ENCODE data around the gene SLAIN2.

The SLAIN2 gene

DNA sequence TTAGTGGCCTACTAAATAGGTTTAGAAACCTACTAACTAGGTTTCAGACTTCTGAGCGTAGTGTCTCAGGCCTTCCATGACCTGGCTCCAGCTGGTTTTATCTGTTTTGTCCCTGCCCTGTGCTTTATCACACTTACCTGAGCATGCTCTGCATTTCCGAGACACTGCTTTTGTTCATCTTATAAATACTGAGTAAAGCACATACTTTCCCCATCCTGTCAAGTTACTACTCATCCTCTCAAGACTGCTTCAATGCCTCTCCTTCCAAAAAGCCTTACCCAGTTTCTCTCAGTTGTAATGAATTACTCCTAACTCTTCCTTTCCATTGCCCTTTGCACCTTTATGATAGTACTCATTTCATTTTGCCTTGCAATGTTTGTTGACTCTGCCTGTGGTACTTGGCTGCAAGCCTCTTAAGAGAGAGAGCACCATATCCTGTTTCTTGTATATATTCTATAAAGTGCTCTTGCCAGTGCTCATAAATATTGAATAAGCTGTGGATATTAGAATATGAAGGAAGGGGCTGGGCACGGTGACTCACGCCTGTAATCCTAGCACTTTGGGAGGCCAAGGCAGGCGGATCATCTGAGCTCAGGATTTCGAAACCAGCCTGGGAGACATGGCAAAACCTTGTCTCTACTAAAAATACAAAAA, 34.4 kb downstream of the SLAIN2 start:
- H3K4me3 ChIP-seq (ENCODE audit: low read length): no peak overlapping the region
- DNase-seq (ENCODE audit: low read depth): peak; percentile 93
- TF ChIP-seq CTCF (IDR thresholded peaks at IDR 0.05; ENCODE audit: insufficient read depth, low read depth, low read length, missing control alignments): no peak

- TF ChIP-seq CTCF (IDR thresholded peaks at IDR 0.05; ENCODE audit: insufficient read depth, low read depth, low read length, missing control alignments): no peak
- DNase-seq (ENCODE audit: low read depth): peak; percentile 6
- H3K4me3 ChIP-seq (ENCODE audit: low read length): no peak overlapping the region
Observed at GRCh38 chr4:48379587-48380180, 38.4 kb downstream of the SLAIN2 start.

GRCh38 chr4:48380583-48381167, 39.3 kb downstream of the SLAIN2 start:
- H3K4me3 ChIP-seq (ENCODE audit: low read length): no peak overlapping the region
- DNase-seq (ENCODE audit: low read depth): peak; percentile 79
- TF ChIP-seq CTCF (IDR thresholded peaks at IDR 0.05; ENCODE audit: insufficient read depth, low read depth, low read length, missing control alignments): no peak

DNA sequence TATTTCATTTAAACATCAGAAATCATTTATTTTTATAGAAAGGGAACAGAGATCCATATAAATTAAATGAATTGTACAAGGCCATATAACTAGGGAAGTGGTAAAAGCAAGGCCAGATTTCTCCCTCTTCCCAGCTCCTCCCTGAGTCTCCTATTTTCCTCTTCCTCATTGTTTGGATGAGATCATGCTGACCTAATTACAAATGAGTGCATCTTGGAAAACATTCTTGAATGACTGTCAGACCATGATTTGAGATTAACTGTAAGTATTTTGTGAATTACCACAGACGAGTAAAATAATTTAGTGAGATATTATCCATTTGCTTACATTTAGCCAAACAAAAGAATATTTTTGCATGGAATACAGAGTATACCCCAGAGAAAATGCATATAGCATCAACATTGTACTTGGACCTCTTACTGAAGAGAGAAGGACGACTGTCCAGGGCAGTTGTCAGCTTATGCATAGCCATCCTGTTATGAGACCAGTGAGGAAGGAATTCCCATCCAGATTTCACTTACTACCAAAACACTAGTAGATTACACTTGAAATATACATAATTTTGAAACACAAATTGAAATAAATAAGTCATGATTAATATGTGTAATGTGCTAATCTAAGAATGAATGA, 47.3 kb downstream of the SLAIN2 start:
- TF ChIP-seq CTCF (IDR thresholded peaks at IDR 0.05; ENCODE audit: insufficient read depth, low read depth, low read length, missing control alignments): no peak
- DNase-seq (ENCODE audit: low read depth): peak; percentile 60
- H3K4me3 ChIP-seq (ENCODE audit: low read length): no peak overlapping the region

GRCh38 chr4:48396043-48396442, 54.7 kb downstream of the SLAIN2 start:
- no peak for DNase-seq (ENCODE audit: low read depth)
- no peak overlapping the region for H3K4me3 ChIP-seq (ENCODE audit: low read length)
- TF ChIP-seq CTCF (IDR thresholded peaks at IDR 0.05; ENCODE audit: insufficient read depth, low read depth, low read length, missing control alignments): no peak

DNA sequence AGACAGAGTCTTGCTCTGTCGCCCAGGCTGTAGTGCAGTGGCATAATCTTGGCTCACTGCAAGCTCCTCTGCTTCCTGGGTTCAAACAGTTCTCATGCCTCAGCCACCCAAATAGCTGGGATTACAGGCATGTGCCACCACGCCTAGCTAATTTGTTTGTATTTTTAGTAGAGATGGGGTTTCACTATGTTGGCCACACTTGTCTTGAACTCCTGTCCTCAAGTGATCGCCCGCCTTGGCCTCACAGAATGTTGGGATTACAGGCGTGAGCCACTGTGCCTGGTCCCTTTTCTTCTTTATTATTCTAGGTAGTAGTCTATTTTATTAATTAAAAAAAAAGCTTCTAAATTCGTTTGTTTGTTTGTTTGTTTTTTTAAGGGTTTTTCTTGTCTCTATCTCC, 59.1 kb downstream of the SLAIN2 start:
- no peak for TF ChIP-seq CTCF (IDR thresholded peaks at IDR 0.05; ENCODE audit: insufficient read depth, low read depth, low read length, missing control alignments)
- no peak for DNase-seq (ENCODE audit: low read depth)
- H3K4me3 ChIP-seq (ENCODE audit: low read length): no peak overlapping the region

All from epithelial cell of esophagus (primary cell).